Sigmoid colon (tissue), 7 donors: Measurements from ENCODE around the gene PANK4. TPM values are rescaled to one million over a fixed set of nuclear protein-coding genes. Genes with fewer than 3 reads are reported as not detected.

Experiments
- DNase-seq: peaks from one replicate; pipeline ENCODE4 v3.0.0-alpha.2; 2019
- H3K27ac ChIP-seq, 4 donors: fragments of 200-600 bp; sonication (generic); one replicate each; pipeline ENCODE4 v1.5.1; 2016 to 2019; ENCODE audit warnings: mild to moderate bottlenecking in 1 of 4
- H3K27me3 ChIP-seq, 3 donors: fragments of 200-600 bp; sonication (generic); one replicate each; pipeline ENCODE4 v1.5.1; 2019; ENCODE audit warnings: mild to moderate bottlenecking in 1 of 3
- H3K36me3 ChIP-seq, 4 donors: fragments of 200-600 bp; sonication (generic); one replicate each; pipeline ENCODE4 v1.5.1; 2016 to 2019
- H3K4me1 ChIP-seq, 4 donors: fragments of 200-600 bp; sonication (generic); one replicate each; pipeline ENCODE4 v1.5.1; 2017 to 2019
- H3K4me3 ChIP-seq, 4 donors: fragments of 200-600 bp; sonication (generic); one replicate each; pipeline ENCODE4 v1.5.1; 2017 to 2019; ENCODE audit warnings: mild to moderate bottlenecking in 2 of 4, moderate library complexity in 1 of 4
- H3K9me3 ChIP-seq, 4 donors: fragments of 200-600 bp in 3 of 4; sonication (generic) in 3 of 4; one replicate each; pipeline versions ENCODE4 v1.5.1 to v1.6.1; 2013 to 2019
- EP300 ChIP-seq, 4 donors: sonication (generic); formaldehyde crosslinking; IDR thresholded peaks; one replicate each; pipeline ENCODE4 v1.6.1; 2017; ENCODE audit warnings: antibody characterized with exemption in 4 of 4
- POLR2A ChIP-seq, 2 donors: fragments of 450-650 bp; IDR thresholded peaks; one replicate each; pipeline ENCODE4 v1.6.1; 2016; ENCODE audit warnings: antibody characterized with exemption in 2 of 2, mild to moderate bottlenecking in 2 of 2, moderate library complexity in 2 of 2
- POLR2AphosphoS5 ChIP-seq, 4 donors: sonication (generic); formaldehyde crosslinking; IDR thresholded peaks; one replicate each; pipeline ENCODE4 v1.6.1; 2017; ENCODE audit warnings: antibody characterized with exemption in 4 of 4
- WGBS, 2 donors: extraction: QIAGEN DNeasy Blood & Tissue Kit; methylation state at CpG; one replicate each; pipeline ENCODE4 v1.1.7; 2013; 5-methylcytosine and 5-hydroxymethylcytosine counted together
- intact Hi-C: fragments of 100-400 bp; cut with DNase I; formaldehyde crosslinking; loops from one replicate; pipeline ENCODE4 v1.15.1; 2023
- polyA plus RNA-seq, 3 donors: library from polyadenylated mRNA; stranded (reverse); fragments of 200-250 nt; gene quantifications; one replicate each; pipeline ENCODE4 v1.2.3, GENCODE V29; 2013
- total RNA-seq, 4 donors: library from RNA; depleted of rRNA; stranded (reverse); fragments of >200 nt; gene quantifications; one replicate each; pipeline ENCODE4 v1.1.0, GENCODE V29; 2016
- TF ChIP-seq, protein P1 (sequence below), 4 experiments: fragments of 450-650 bp in 3 of 4; fragments of 200-600 bp in 1 of 4; IDR thresholded peaks; one replicate each; pipeline ENCODE4 v1.5.1; 2016 to 2019; ENCODE audit warnings: antibody characterized with exemption in 4 of 4, mild to moderate bottlenecking in 3 of 4, moderate library complexity in 2 of 4
- donor health status: healthy with polysubstance abuse.
- donor health status: Bipolar disorder and iron deficiency.
- donor health status: healthy.

PANK4 gene
- total and polyA plus RNA-seq, 7 donors: 11.4 to 37.7 (median 25.4) TPM

DNA sequence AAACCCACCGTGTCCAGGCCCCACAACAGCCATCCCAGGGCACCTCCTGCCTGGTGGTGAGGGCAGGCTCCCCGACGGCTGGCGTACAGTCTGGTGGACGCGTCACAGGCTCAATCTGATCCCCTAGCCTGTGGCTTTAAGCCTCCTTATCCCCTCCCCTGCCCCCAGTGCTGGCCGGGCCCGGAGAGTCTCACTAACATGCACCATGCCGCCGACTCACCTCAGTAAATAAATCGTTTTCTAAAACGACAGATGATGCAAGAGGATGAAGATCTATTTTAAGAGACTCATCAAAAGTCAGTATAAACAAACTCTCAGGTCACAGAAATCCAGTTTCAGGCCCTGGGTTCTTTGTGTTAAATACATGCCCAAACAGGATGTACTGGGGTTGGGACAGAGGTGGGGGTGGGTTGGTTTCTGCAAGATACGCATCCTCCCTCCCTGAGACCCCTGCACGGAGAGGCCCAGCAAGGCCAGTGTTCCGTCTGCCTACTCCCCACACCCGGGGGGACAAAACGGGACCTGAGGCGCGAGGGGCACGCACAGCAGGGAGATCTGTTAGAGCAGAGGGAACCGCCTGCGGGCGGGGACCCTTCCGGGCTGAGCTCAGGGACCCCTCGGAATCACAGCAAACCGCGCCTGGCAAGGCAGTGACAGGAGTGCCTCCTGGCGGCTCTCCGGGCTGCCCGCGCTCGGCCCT lies 3.1 kb downstream of the PANK4 start:
- Histone ChIP-seq H3K27me3 (peaks cover 0 to 8% (median 5%) of the 10 kb centered on the region in 3 donors), H3K4me3 (no peak overlapping the region), H3K9me3 (no peaks in the 10 kb centered on the region), H3K36me3 (peaks cover 26 to 35% (median 33%) of the 10 kb centered on the region in 4 donors), H3K27ac (no peak overlapping the region), H3K4me1 (peaks cover 0 to 41% (median 40%) of the 10 kb centered on the region in 4 donors)
- 66 to 80% methylated on average over 32 of the region's 32 CpGs for WGBS, 2 donors
- TF ChIP-seq, protein P1, sequence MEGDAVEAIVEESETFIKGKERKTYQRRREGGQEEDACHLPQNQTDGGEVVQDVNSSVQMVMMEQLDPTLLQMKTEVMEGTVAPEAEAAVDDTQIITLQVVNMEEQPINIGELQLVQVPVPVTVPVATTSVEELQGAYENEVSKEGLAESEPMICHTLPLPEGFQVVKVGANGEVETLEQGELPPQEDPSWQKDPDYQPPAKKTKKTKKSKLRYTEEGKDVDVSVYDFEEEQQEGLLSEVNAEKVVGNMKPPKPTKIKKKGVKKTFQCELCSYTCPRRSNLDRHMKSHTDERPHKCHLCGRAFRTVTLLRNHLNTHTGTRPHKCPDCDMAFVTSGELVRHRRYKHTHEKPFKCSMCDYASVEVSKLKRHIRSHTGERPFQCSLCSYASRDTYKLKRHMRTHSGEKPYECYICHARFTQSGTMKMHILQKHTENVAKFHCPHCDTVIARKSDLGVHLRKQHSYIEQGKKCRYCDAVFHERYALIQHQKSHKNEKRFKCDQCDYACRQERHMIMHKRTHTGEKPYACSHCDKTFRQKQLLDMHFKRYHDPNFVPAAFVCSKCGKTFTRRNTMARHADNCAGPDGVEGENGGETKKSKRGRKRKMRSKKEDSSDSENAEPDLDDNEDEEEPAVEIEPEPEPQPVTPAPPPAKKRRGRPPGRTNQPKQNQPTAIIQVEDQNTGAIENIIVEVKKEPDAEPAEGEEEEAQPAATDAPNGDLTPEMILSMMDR (IDR thresholded peaks at IDR 0.05): no peak
- no peak for TF ChIP-seq POLR2A (IDR thresholded peaks at IDR 0.05)
- no peak for DNase-seq
- intact Hi-C loops: loop anchor here (10.0 kb wide), 1 partner anchor 121 kb away; no protein-coding TSS in a partner anchor

DNA sequence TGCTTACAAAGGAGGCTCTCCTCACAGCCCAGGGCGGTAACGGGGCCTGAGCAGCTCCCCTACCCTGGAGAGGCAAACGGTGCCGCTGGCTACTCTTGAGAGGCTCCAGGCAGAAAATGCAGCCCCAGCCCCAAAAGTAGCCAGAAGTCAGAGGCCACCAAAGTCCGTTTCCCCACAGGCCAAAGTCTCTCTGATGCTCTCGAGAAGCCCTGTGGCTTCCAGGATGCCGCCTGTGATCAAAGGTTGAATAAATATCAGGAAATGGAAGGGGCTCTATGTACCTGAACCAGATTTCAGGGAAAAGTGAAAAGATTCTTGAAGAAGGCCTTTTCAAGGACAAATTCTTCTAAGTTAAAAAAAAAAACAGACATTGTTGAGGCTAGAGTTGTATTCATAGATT lies 4.2 kb downstream of the PANK4 start:
- no peaks in the 10 kb centered on the region for H3K9me3 ChIP-seq
- H3K4me1 ChIP-seq: peaks cover 0 to 39% (median 36%) of the 10 kb centered on the region in 4 donors
- DNase-seq: no peak
- peaks cover 37 to 46% (median 44%) of the 10 kb centered on the region in 4 donors for H3K36me3 ChIP-seq
- TF ChIP-seq POLR2A (IDR thresholded peaks at IDR 0.05): no peak
- TF ChIP-seq POLR2AphosphoS5 (IDR thresholded peaks at IDR 0.05): no peak
- TF ChIP-seq, protein P1 (IDR thresholded peaks at IDR 0.05): no peak
- TF ChIP-seq EP300 (IDR thresholded peaks at IDR 0.05): no peak
- H3K4me3 ChIP-seq: no peak overlapping the region
- no peak overlapping the region for H3K27ac ChIP-seq
- intact Hi-C loops: loop anchor here (10.0 kb wide), 1 partner anchor 123 kb away; no protein-coding TSS in a partner anchor
- no peaks in the 10 kb centered on the region for H3K27me3 ChIP-seq
- 84 to 89% methylated on average over 7 of the region's 7 CpGs for WGBS, 2 donors

DNA sequence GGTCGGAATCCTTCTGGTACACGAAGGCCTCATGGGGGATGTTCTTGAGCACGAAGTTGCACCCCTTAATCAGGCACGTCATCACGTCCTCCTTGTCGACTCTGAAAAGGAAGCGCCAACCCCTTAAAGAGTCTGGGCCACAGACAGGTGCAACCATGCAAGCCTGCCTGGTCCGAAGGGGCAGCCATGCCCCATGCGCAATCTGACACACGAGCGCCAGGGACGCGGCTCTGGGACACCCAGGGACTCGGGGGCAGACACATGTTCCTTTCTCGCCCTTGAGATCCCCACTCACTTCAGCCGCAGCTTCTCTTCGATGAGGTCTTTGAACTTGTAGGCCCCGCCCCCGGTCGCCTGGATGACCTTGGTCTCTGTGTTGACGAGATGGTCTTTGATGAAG lies 5.6 kb downstream of the PANK4 start:
- 96% methylated on average over 21 of the region's 21 CpGs for WGBS, 2 donors
- Histone ChIP-seq H3K27me3 (no peaks in the 10 kb centered on the region), H3K9me3 (no peaks in the 10 kb centered on the region), H3K36me3 (peaks cover 51 to 60% (median 58%) of the 10 kb centered on the region in 4 donors), H3K4me3 (no peak overlapping the region), H3K4me1 (peaks cover 0 to 30% (median 29%) of the 10 kb centered on the region in 4 donors), H3K27ac (no peak overlapping the region)
- intact Hi-C loops: loop anchor here (10.0 kb wide), 1 partner anchor 124 kb away; no protein-coding TSS in a partner anchor
- no peak for DNase-seq
- no peak for TF ChIP-seq EP300 (IDR thresholded peaks at IDR 0.05)

DNA sequence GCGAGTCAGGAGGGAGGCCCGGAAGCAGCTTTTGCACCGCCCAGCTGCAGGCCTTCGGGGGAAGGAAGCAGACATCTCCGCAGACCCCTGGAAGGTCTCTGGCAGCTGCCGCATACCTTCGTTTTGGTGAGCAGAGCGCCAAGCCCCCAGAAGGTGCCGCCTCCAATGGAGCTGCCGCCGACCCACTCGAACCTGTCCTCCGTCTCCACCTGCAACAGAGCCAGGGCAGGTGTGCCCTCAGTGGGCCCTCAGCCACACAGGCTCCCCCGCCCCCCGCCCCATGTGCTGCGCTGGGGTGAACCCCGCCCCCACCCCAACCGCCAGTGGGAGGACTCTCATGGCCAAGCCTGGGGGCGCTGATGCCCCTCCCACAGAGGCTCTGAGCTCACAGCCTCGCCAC lies 6.2 kb downstream of the PANK4 start:
- Histone ChIP-seq H3K9me3 (no peaks in the 10 kb centered on the region), H3K27me3 (no peaks in the 10 kb centered on the region), H3K4me1 (peaks cover 0 to 24% (median 24%) of the 10 kb centered on the region in 4 donors), H3K27ac (no peak overlapping the region), H3K36me3 (peaks cover 53 to 66% (median 61%) of the 10 kb centered on the region in 4 donors), H3K4me3 (no peak overlapping the region)
- TF ChIP-seq EP300 (IDR thresholded peaks at IDR 0.05): no peak
- TF ChIP-seq, protein P1 (IDR thresholded peaks at IDR 0.05): no peak
- TF ChIP-seq POLR2A (IDR thresholded peaks at IDR 0.05): no peak
- no peak for TF ChIP-seq POLR2AphosphoS5 (IDR thresholded peaks at IDR 0.05)
- WGBS, 2 donors: 96 to 97% methylated on average over 20 of the region's 20 CpGs
- intact Hi-C loops: loop anchor here (10.0 kb wide), 1 partner anchor 125 kb away; no protein-coding TSS in a partner anchor
- no peak for DNase-seq

DNA sequence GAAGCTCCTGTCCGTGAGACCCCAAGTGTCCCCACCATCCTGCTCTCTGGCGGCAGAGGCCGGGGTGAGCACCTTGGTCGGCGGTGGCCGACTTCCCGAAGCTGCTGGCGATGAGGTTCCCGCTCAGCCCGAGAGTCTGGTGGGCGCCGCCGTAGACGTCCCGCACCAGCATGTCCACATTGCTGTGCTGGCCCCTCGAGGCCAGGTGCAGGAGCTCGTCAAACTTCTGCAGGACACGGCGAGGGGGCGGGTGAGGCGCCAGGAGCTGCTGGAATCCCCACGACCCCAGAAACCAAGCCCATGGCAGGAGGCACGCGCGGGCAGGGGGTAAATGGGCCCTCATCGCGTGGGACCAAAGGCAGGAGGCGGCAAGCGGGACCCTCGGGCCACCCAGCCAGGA lies 6.7 kb downstream of the PANK4 start:
- DNase-seq: no peak
- H3K36me3 ChIP-seq: peaks cover 58 to 71% (median 66%) of the 10 kb centered on the region in 4 donors
- H3K4me3 ChIP-seq: no peak overlapping the region
- H3K27me3 ChIP-seq: no peaks in the 10 kb centered on the region
- H3K4me1 ChIP-seq: peaks cover 0 to 19% (median 19%) of the 10 kb centered on the region in 4 donors
- H3K27ac ChIP-seq: no peak overlapping the region
- intact Hi-C loops: loop anchor here (10.0 kb wide), 1 partner anchor 125 kb away; no protein-coding TSS in a partner anchor
- H3K9me3 ChIP-seq: no peaks in the 10 kb centered on the region
- 93 to 95% methylated on average over 30 of the region's 30 CpGs for WGBS, 2 donors
- TF ChIP-seq, protein P1 (IDR thresholded peaks at IDR 0.05): no peak
- TF ChIP-seq POLR2AphosphoS5 (IDR thresholded peaks at IDR 0.05) (no peak), POLR2A (IDR thresholded peaks at IDR 0.05) (no peak), EP300 (IDR thresholded peaks at IDR 0.05) (no peak)
